ENCODE data around the gene MEP1A.
"Not testable (repeated sequence)": the region's sequence is repeated elsewhere in the genome, so short reads cannot be mapped to it uniquely, and the experiment has no call there.

MEP1A gene, protein sequence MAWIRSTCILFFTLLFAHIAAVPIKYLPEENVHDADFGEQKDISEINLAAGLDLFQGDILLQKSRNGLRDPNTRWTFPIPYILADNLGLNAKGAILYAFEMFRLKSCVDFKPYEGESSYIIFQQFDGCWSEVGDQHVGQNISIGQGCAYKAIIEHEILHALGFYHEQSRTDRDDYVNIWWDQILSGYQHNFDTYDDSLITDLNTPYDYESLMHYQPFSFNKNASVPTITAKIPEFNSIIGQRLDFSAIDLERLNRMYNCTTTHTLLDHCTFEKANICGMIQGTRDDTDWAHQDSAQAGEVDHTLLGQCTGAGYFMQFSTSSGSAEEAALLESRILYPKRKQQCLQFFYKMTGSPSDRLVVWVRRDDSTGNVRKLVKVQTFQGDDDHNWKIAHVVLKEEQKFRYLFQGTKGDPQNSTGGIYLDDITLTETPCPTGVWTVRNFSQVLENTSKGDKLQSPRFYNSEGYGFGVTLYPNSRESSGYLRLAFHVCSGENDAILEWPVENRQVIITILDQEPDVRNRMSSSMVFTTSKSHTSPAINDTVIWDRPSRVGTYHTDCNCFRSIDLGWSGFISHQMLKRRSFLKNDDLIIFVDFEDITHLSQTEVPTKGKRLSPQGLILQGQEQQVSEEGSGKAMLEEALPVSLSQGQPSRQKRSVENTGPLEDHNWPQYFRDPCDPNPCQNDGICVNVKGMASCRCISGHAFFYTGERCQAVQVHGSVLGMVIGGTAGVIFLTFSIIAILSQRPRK

DNA sequence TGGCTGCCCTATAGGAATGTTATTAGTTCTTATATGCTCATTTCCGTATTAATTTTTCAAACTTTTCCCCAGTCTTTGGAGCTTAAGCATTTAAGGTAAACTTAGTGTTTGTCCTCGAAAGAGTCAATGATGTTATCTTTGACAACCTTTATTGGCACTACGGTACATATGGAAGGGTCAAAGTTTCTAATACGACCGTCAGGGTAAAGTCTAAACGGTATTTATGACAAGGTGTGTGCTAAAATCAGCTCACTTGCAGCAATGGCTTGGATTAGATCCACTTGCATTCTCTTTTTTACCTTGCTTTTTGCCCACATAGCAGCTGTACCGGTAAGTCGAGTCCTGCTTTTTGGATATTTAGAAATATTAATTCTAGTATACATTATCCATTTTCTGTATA is at the start of gene MEP1A:
TSS of gene MEP1A (plus strand) at position 252 of the 400 bp plus-strand sequence. CDS start at position 262, 10 bp downstream.
- DNase-seq = no peak

DNA sequence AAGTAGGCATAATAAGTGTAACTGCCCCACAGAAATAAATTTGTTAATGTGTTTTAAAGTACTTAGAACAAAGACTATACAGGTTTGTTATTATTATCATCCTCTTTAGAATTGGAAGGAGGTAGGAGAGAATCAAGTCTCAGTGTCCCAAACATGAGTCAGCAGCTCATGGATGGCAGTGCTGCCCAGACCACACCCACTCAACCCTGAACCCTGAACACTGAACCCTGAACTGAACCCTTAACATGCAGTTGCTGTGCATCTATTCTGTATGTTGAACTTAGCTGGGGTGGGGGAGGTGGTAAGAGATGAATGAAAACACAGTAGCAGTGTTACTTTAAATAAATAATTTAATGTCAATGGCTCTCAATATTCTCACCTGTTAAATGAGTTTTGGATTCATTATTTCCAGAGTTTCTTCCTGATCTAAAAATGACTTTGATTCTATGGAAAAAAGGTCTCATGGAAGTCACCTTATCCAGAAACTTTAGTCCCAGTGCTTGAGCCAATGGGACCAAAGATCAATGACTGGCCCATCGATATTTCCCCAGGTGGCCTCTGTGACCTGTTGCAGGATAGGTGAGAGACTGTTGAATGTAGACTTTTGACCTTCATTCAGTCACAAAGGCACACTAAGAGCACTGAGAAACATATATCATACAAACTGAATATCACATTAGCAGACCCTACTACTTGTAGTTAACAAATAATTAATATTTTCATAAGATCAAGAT is 49.6 kb upstream of the MEP1A start:
- no peak for DNase-seq

DNA sequence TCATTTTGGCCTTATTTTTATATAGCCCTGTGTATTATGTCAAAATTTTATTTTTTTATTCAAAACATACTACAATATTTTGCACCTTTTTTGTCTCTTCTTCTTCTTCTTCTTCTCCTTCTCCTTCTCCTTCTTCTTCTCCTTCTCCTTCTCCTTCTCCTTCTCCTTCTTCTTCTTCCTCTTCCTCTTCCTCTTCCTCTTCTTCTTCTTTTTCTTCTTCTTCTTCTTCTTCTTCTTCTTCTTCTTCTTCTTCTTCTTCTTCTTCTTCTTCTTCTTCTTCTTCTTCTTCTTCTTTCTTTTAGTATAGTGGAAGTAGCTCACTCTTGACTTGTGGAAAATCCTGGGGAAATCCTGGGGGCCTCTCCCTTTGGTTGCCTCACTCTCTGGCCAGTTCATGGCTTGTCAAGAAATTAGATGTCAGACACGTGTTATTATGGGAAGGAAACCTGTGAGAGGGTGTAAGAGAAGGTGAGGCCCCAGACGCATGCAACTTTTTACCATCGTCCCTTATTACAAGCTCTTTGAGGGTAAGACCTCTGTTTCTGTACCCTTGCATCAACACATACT is 48.9 kb upstream of the MEP1A start:
- not testable (repeated sequence) for DNase-seq

DNA sequence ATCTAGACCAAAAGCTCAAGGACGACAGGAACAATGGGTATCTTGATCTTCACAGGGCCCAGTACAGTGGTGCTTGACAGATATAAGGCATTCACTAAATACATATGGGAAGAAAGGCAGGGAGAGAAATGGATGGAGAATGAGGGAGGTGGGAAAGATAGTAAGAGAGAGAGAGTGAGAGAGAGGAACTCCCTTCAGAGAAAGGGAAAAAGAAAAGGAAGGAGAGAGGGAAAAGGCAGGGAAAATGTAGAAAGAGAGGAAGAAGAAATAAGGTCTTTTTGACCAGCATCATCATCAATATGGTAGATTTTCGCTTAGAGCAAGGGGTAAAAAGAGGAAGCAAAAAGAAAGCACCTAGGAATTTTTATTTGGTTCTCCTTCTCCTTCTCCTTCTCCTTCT is 47.2 kb upstream of the MEP1A start:
- no peak for DNase-seq

DNA sequence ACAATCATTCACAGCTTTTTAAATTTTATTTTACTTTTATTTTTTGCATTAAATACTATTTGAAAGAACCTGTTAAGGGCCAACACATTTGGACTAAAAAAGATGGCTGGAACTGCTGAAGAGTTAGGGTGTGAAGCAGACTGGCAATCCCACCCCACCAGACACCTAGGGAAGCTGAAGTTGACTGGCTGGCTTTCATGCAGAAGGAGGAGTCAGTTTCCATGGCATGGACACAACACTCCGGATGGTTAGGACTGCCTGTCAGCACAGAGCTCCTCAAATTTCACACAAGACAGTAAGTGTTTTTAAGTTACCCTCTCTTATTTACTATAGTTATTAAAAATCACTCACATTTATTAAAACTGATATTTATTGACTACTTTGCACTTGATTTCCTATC is 46.5 kb upstream of the MEP1A start, which contains the start of gene ANKRD66:
TSS of gene ANKRD66 (plus strand) at position 238 of the 400 bp plus-strand sequence. CDS start 5,016 bp downstream, outside the sequence.
- no peak for DNase-seq

GRCh38 chr6:46748940-46749503 is 44.2 kb upstream of the MEP1A start:
- DNase-seq = no peak

- DNase-seq = no peak
These were observed 43.5 kb upstream of the MEP1A start for GRCh38 chr6:46749731-46750130.

GRCh38 chr6:46751658-46752057 is 41.5 kb upstream of the MEP1A start:
- no peak for DNase-seq

GRCh38 chr6:46755865-46756264 is 37.3 kb upstream of the MEP1A start:
- no peak for DNase-seq

- no peak for DNase-seq
These were observed 36.5 kb upstream of the MEP1A start for GRCh38 chr6:46756469-46757213.

DNA sequence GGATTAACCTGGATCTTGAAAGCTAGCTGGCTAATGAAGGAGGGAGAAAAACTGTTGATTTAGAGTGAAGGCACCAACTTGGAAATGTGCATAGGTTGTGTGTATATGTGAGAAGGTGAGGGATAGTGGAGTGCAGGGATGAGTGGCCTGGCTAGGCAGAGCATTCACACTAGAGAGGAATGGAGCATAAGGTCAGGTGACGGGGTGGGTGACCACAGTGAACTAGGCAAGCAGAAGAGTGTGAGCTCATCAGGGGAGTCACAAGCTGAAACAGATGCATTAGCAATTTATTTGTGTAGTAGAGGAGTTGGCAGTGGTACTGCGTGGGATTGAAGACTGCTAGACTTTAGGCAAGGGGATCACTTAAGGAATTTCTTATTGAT is 36.0 kb upstream of the MEP1A start:
- no peak for DNase-seq

- DNase-seq = no peak
These were observed 34.0 kb upstream of the MEP1A start for GRCh38 chr6:46758960-46759753.

- no peak for DNase-seq
These were observed 32.3 kb upstream of the MEP1A start for GRCh38 chr6:46760925-46761324.

DNA sequence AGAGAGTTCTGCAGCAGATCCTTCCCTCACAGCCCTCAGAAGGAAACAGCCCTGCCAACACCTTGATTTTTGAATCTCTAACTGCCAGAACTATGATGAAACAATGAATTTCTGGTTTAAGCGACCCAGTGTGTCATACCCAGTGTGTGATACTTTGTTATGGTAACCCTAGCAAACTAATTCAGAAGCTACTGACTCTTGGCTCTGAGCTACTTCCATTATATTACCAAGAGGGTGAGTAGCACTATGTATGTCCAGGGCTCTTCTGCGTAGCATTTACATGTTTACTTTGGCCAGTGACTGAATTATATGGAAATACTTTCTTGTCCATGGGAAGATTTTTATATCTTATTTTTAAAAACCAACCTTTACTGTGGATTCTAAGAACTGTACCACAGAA is 29.7 kb upstream of the MEP1A start:
- DNase-seq = no peak

DNA sequence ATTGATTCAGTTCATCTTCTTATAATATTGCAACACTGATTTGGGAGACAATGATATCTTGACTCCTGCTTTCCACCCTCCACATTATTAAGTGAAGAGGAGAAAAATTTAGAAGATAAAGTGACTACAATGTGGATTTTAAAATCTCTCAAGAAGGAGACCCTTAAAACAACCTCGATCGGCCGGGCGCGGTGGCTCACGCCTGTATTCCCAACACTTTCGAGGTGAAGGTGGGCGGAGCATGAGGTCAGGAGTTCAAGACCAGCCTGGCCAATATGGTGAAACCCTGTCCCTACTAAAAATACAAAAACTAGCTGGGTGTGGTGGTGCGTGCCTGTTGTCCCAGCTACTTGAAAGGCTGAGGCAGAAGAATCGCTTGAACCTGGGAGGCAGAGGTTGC is 28.9 kb upstream of the MEP1A start:
- DNase-seq = not testable (repeated sequence)

DNA sequence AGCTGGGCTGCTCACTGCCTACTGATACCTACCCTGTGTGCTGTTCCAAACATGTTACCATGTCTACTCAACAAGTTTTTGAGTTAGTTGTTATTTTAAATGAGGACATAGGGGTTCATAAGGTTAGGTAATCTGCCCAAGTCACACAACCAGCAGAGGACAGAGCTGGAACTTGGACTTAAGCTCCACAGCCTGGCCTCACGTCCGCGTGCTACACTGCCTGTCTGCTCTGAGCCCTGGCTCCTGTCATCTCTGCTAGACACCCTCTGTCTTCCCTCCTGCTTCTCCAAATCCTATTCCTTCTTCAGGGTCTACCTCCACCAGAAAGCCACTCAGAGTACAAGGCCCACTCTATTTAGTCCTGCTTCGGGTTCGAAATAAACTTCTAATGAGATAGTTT is 28.2 kb upstream of the MEP1A start:
- DNase-seq = no peak

DNA sequence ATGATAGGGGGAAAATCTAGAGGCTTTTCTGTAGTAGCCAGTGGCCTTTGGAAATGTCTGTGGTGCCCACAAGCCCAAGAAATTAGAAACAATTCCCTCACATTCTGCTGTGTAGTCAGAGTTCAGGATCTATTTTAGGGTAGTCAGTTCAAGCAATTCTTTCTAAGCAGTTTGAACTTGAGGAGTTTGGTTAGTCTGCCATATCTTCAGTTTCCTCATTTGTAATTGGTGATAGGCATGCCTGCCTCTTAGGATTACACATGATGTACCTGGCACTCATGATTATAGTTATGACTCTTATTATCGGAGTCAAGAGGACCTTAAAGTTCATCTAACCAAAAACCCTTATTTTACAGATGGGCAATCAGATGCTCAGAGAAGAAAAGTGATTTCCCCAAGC is 21.2 kb upstream of the MEP1A start:
- no peak for DNase-seq

DNA sequence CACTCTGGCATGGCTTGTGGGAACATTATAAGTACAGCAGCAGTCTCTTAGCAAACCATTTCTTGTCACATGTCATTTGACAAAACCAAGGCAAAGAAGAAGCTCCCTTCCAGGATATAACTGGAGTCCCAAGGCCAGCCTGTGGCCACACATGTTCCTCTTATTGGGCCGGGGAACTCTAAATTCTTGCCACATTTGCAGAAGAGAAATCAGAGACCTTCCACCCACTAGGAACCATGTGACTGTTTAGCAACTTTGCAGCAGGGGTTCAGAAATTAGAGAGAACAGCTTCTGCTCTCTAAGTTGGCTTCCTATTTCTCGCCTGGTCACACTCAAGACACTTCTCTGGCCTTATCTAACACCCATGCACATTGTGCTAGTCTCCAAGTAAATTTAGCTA is 20.4 kb upstream of the MEP1A start:
- peak; percentile 74 for DNase-seq

DNA sequence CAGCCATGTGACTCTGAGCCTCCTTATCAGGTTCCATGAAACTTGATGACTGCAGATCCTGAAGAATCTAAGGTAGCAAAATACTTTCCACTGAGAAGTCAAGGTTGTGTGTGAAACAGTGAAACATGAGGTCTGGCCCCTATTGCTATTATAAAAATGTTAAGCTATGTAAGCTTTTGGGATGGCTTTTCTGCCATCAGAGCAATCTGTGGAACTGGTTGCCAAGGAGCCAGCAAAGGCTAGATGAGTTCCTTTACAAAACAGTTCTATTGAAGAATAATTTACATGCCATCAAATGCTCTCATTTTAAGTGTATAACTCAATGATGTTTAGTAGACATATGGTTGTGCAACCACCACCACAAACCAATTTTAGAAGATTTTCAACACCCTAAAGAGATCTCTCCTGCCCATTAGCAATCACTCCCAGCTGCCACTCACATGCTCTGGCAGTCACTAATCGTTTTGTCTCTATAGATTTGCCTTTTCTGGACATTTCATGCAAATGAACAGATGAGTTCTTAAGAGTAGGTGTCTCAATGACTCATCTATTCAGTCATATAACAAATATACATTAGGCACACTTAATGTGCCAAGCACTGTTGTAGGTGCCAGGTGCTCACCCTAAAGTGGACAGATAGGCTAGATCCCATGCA is 19.9 kb upstream of the MEP1A start:
- DNase-seq = no peak

DNA sequence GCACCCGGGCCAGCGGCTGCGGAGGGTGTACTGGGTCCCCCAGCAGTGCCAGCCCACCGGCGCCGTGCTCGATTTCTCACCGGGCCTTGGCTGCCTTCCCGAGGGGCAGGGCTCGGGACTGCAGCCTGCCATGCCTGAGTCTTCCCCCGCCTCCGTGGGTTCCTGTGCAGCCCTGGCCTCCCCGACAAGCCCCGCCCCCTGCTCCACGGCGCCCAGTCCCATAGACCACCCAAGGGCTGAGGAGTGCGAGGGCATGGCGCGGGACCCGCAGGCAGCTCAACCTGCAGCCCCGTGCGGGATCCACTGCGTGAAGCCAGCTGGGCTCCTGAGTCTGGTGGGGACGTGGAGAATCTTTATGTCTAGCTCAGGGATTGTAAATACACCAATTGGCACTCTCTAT is 18.5 kb upstream of the MEP1A start:
- not testable (repeated sequence) for DNase-seq

Data from SIG-M5 (cell line).